ENCODE data around the gene TMEM17.

GRCh38 chr2:62450716-62451191 is 55.2 kb downstream of the TMEM17 start:
- TF ChIP-seq CREB1 (CRISPR knock-in tag; IDR thresholded peaks at IDR 0.05; ENCODE audit: low read depth) (no peak), CTCF (conservative IDR thresholded peaks at IDR 0.05; ENCODE audit: low read depth in 2 of 2) (no peak), EZH2 (IDR thresholded peaks at IDR 0.05; ENCODE audit: low read depth, unreplicated experiment) (no peak), JUNB (IDR thresholded peaks at IDR 0.05; ENCODE audit: unreplicated experiment) (no peak), REST (IDR thresholded peaks at IDR 0.05; ENCODE audit: unreplicated experiment) (no peak), STAT1 (IDR thresholded peaks at IDR 0.05; ENCODE audit: unreplicated experiment) (no peak), EZH2phosphoT487 (IDR thresholded peaks at IDR 0.05; ENCODE audit: unreplicated experiment) (no peak), ZNF462 (CRISPR knock-in tag; IDR thresholded peaks at IDR 0.05) (no peak), POLR2AphosphoS5 (IDR thresholded peaks at IDR 0.05; ENCODE audit: low read depth) (no peak)
